ENCODE measurements around the gene TRA2A.
"Not testable (repeated sequence)": the region's sequence is repeated elsewhere in the genome, so short reads cannot be mapped to it uniquely, and the experiment has no call there.

The TRA2A gene

GRCh38 chr7:23491502-23491901 is 40.3 kb downstream of the TRA2A start:
- no peak for DNase-seq

GRCh38 chr7:23490357-23491135 is 41.2 kb downstream of the TRA2A start:
- peak; percentile 40 for DNase-seq

GRCh38 chr7:23488714-23489113 is 43.1 kb downstream of the TRA2A start:
- not testable (repeated sequence) for DNase-seq

GRCh38 chr7:23487670-23488069 is 44.1 kb downstream of the TRA2A start:
- no peak for DNase-seq

GRCh38 chr7:23486002-23486773 is 45.6 kb downstream of the TRA2A start:
- no peak for DNase-seq

GRCh38 chr7:23482686-23483085 is 49.1 kb downstream of the TRA2A start:
- DNase-seq = no peak

GRCh38 chr7:23477962-23478866 is 53.6 kb downstream of the TRA2A start:
- DNase-seq = no peak

- no peak for DNase-seq
Observed at GRCh38 chr7:23477157-23477499, 54.7 kb downstream of the TRA2A start.

GRCh38 chr7:23476286-23477156 is 55.3 kb downstream of the TRA2A start:
- DNase-seq = no peak

GRCh38 chr7:23475576-23475839 is 56.3 kb downstream of the TRA2A start:
- no peak for DNase-seq

- DNase-seq = peak; percentile 45
Observed at GRCh38 chr7:23474829-23475575, 56.8 kb downstream of the TRA2A start.

- peak; percentile 92 for DNase-seq
Observed at GRCh38 chr7:23474094-23474828, 57.5 kb downstream of the TRA2A start.

- DNase-seq = no peak
Observed at GRCh38 chr7:23473844-23474093, 58.0 kb downstream of the TRA2A start.

GRCh38 chr7:23472956-23473843 is 58.6 kb downstream of the TRA2A start:
- DNase-seq = peak; percentile 13

- DNase-seq = peak; percentile 6
Observed at GRCh38 chr7:23472556-23472955, 59.2 kb downstream of the TRA2A start.

GRCh38 chr7:23472046-23472445 is 59.7 kb downstream of the TRA2A start:
- DNase-seq = peak; percentile 27

- peak; percentile 16 for DNase-seq
Observed at GRCh38 chr7:23471106-23471859, 60.5 kb downstream of the TRA2A start.

- peak; percentile 23 for DNase-seq
Observed at GRCh38 chr7:23470330-23471105, 61.3 kb downstream of the TRA2A start, which contains the start of gene IGF2BP3. Gene IGF2BP3, minus strand, starts transcription at chr7:23470491. Its CDS starts 381 bp downstream, at chr7:23470110.

GRCh38 chr7:23469961-23470250 is 61.9 kb downstream of the TRA2A start:
- no peak for DNase-seq
